HFFc6 (cell line): Measurements from ENCODE around the gene ZNF446. TPM values are rescaled to one million over a fixed set of nuclear protein-coding genes. Genes with fewer than 3 reads are reported as not detected.
A peak's percentile ranks its signal among the peaks of the same experiment; 100 is the strongest.
"Not testable (repeated sequence)": the region's sequence is repeated elsewhere in the genome, so short reads cannot be mapped to it uniquely, and the experiment has no call there.

Experiments used
- DNase-seq: peaks from one replicate; pipeline ENCODE4 v3.0.0-alpha.2; 2018
- H3K27ac Mint-ChIP-seq: 2 replicates; pipeline ENCODE4 v1.8.0; 2020; ENCODE audit warnings: mild to moderate bottlenecking, mixed read lengths
- H3K27me3 Mint-ChIP-seq: 2 replicates; pipeline ENCODE4 v1.8.0; 2021; ENCODE audit warnings: mild to moderate bottlenecking, moderate library complexity, mixed read lengths; ENCODE audit not compliant: insufficient read depth
- H3K36me3 Mint-ChIP-seq: 2 replicates; pipeline ENCODE4 v1.8.0; 2021; ENCODE audit warnings: low read depth, mixed read lengths
- H3K4me1 Mint-ChIP-seq: 2 replicates; pipeline ENCODE4 v1.8.0; 2020; ENCODE audit warnings: low read depth, mixed read lengths
- H3K4me3 Mint-ChIP-seq: 2 replicates; pipeline ENCODE4 v1.8.0; 2020; ENCODE audit warnings: mild to moderate bottlenecking, moderate library complexity, mixed read lengths
- H3K9me3 Mint-ChIP-seq: 2 replicates; pipeline ENCODE4 v1.8.0; 2020; ENCODE audit warnings: mild to moderate bottlenecking, mixed read lengths
- CTCF ChIP-seq: fragments of 200-600 bp; sonication (generic); IDR thresholded peaks from 2 replicates; pipeline ENCODE4 v1.5.0; 2021; ENCODE audit warnings: antibody characterized with exemption, mild to moderate bottlenecking
- total RNA-seq, 6 experiments: library from RNA; stranded (reverse); fragmentation: NEBNext Ultra II Directional; extraction: Animal tissue kit (Norgen Biotek cat#: 25700); gene quantifications; 2 replicates in 1 of 6; 3 replicates in 5 of 6; pipeline ENCODE4 v1.2.3, GENCODE V29; 2021

Gene ZNF446
- total RNA-seq, 6 experiments from 2014 or later, result 5.7 to 6.9 (median 6.2) TPM

GRCh38 chr19:58480831-58481230 lies 4.7 kb downstream of the ZNF446 start:
- Mint-ChIP-seq H3K4me3 (no peak overlapping the region), H3K4me1 (peaks cover 9% of the 10 kb centered on the region), H3K27me3 (peaks cover 3% of the 10 kb centered on the region), H3K36me3 (no peaks in the 10 kb centered on the region; the same call in 1 of the 2 replicates), H3K9me3 (no peaks in the 10 kb centered on the region), H3K27ac (no peak overlapping the region)
- DNase-seq, result no peak
- TF ChIP-seq CTCF, result no peak

GRCh38 chr19:58482372-58482771 lies 6.2 kb downstream of the ZNF446 start:
- H3K9me3 Mint-ChIP-seq, result no peaks in the 10 kb centered on the region
- no peak for DNase-seq
- H3K27ac Mint-ChIP-seq, result no peak overlapping the region
- H3K36me3 Mint-ChIP-seq, result no peaks in the 10 kb centered on the region
- TF ChIP-seq CTCF, result no peak
- H3K27me3 Mint-ChIP-seq, result no peaks in the 10 kb centered on the region; the same call in 1 of the 2 replicates
- H3K4me1 Mint-ChIP-seq, result no peaks in the 10 kb centered on the region
- H3K4me3 Mint-ChIP-seq, result no peak overlapping the region

- DNase-seq, result no peak
- H3K4me3 Mint-ChIP-seq, result no peak overlapping the region
- TF ChIP-seq CTCF, result no peak
- H3K4me1 Mint-ChIP-seq, result no peaks in the 10 kb centered on the region
- H3K36me3 Mint-ChIP-seq, result no peaks in the 10 kb centered on the region
- no peak overlapping the region for H3K27ac Mint-ChIP-seq
- no peaks in the 10 kb centered on the region; the same call in 1 of the 2 replicates for H3K27me3 Mint-ChIP-seq
- H3K9me3 Mint-ChIP-seq, result no peaks in the 10 kb centered on the region
These were observed 7.6 kb downstream of the ZNF446 start for GRCh38 chr19:58483776-58484175.

- not testable (repeated sequence) for H3K9me3 Mint-ChIP-seq, H3K4me3 Mint-ChIP-seq, H3K4me1 Mint-ChIP-seq, H3K27ac Mint-ChIP-seq, DNase-seq, H3K36me3 Mint-ChIP-seq, H3K27me3 Mint-ChIP-seq
- TF ChIP-seq CTCF, result peak; percentile 29; the same call in 1 of the 2 replicates
These were observed 8.2 kb downstream of the ZNF446 start for GRCh38 chr19:58484349-58484748.

- no peak for TF ChIP-seq CTCF
- Mint-ChIP-seq H3K9me3 (no peaks in the 10 kb centered on the region), H3K27ac (no peak overlapping the region), H3K4me3 (no peak overlapping the region), H3K4me1 (no peaks in the 10 kb centered on the region), H3K36me3 (no peaks in the 10 kb centered on the region), H3K27me3 (peaks cover 2% of the 10 kb centered on the region; the same call in 1 of the 2 replicates)
- no peak for DNase-seq
These were observed 15.2 kb downstream of the ZNF446 start for GRCh38 chr19:58491393-58491792.

GRCh38 chr19:58492265-58492664 lies 16.1 kb downstream of the ZNF446 start:
- H3K4me1 Mint-ChIP-seq, result no peaks in the 10 kb centered on the region
- no peak for DNase-seq
- no peak overlapping the region for H3K27ac Mint-ChIP-seq
- no peak overlapping the region for H3K4me3 Mint-ChIP-seq
- TF ChIP-seq CTCF, result no peak
- no peaks in the 10 kb centered on the region for H3K36me3 Mint-ChIP-seq
- peaks cover 3% of the 10 kb centered on the region for H3K27me3 Mint-ChIP-seq
- no peaks in the 10 kb centered on the region for H3K9me3 Mint-ChIP-seq
